CD14-positive monocyte (primary cell): ENCODE measurements around the gene MTG2. TPM values are rescaled to one million over a fixed set of nuclear protein-coding genes. Genes with fewer than 3 reads are reported as not detected.

Source experiments
- DNase-seq, 3 donors: peaks; one replicate each; pipeline ENCODE4 v3.0.0-alpha.2; 2011 to 2022
- H2AFZ ChIP-seq: 2 replicates; pipeline ENCODE4 v1.6.0; 2012; ENCODE audit warnings: mild to moderate bottlenecking, low read depth, low read length, inconsistent platforms; ENCODE audit not compliant: insufficient read depth, poor library complexity, severe bottlenecking
- H3K27ac ChIP-seq, 2 donors: 1 replicate in 1 of 2; 2 replicates in 1 of 2; pipeline ENCODE4 v1.5.1; 2012 to 2013; ENCODE audit warnings: low read length in 2 of 2, control low read depth in 1 of 2, inconsistent platforms in 1 of 2, low read depth in 1 of 2, mild to moderate bottlenecking in 1 of 2
- H3K27me3 ChIP-seq, 2 donors: one replicate each; pipeline versions ENCODE4 v1.6.0 to v1.6.1; 2011 to 2013; ENCODE audit warnings: low read length in 2 of 2; ENCODE audit not compliant: control insufficient read depth in 2 of 2, insufficient read depth in 2 of 2
- H3K36me3 ChIP-seq, 2 donors: replicated peaks in 1 of 2; 1 replicate in 1 of 2; 2 replicates in 1 of 2; pipeline versions ENCODE4 v1.5.1 to v1.6.1; 2012 to 2013; ENCODE audit warnings: low read length in 2 of 2, control low read depth in 1 of 2, inconsistent platforms in 1 of 2, mild to moderate bottlenecking in 1 of 2; ENCODE audit not compliant: insufficient read depth in 2 of 2, control insufficient read depth in 1 of 2
- H3K4me1 ChIP-seq, 2 donors: 1 replicate in 1 of 2; 2 replicates in 1 of 2; pipeline versions ENCODE4 v1.5.1 to v1.6.1; 2012 to 2013; ENCODE audit warnings: low read length in 2 of 2, control low read depth in 1 of 2, inconsistent platforms in 1 of 2, mild to moderate bottlenecking in 1 of 2, moderate library complexity in 1 of 2; ENCODE audit not compliant: insufficient read depth in 2 of 2, control insufficient read depth in 1 of 2
- H3K4me2 ChIP-seq: replicated peaks from 2 replicates; pipeline ENCODE3; 2012; ENCODE audit warnings: low read length, moderate library complexity, mild to moderate bottlenecking; ENCODE audit not compliant: poor library complexity, severe bottlenecking; ENCODE audit errors: extremely low read depth
- H3K4me3 ChIP-seq, 3 experiments: fragments of 200-600 bp in 1 of 3; sonication (generic) in 1 of 3; replicated peaks in 1 of 3; 1 replicate in 2 of 3; 2 replicates in 1 of 3; pipeline ENCODE4 v1.5.1; 2011 to 2013; ENCODE audit warnings: low read length in 3 of 3, mild to moderate bottlenecking in 3 of 3, control low read depth in 2 of 3, low read depth in 2 of 3, inconsistent platforms in 1 of 3, moderate library complexity in 1 of 3
- H3K79me2 ChIP-seq: 2 replicates; pipeline ENCODE4 v1.6.0; 2012; ENCODE audit warnings: mild to moderate bottlenecking, control low read depth, inconsistent platforms, low read length, moderate library complexity; ENCODE audit not compliant: insufficient read depth
- H3K9ac ChIP-seq: 2 replicates; pipeline ENCODE4 v1.6.0; 2017; ENCODE audit warnings: low read length, mild to moderate bottlenecking; ENCODE audit not compliant: insufficient read depth, poor library complexity, severe bottlenecking
- H3K9me3 ChIP-seq, 2 donors: replicated peaks in 1 of 2; 1 replicate in 1 of 2; 2 replicates in 1 of 2; pipeline versions ENCODE4 v1.5.1 to v1.6.1; 2012 to 2013; ENCODE audit warnings: low read length in 2 of 2, control low read depth in 1 of 2; ENCODE audit not compliant: control insufficient read depth in 1 of 2, insufficient read depth in 1 of 2
- H4K20me1 ChIP-seq: 2 replicates; pipeline ENCODE4 v1.6.0; 2012; ENCODE audit warnings: mild to moderate bottlenecking, low read length, control low read depth, moderate library complexity; ENCODE audit not compliant: insufficient read depth
- H3K27ac Mint-ChIP-seq, 7 donors: one replicate each; pipeline ENCODE4 v1.8.0; 2020; ENCODE audit warnings: mild to moderate bottlenecking in 7 of 7, mixed read lengths in 7 of 7, moderate library complexity in 6 of 7, inconsistent platforms in 2 of 7
- H3K27me3 Mint-ChIP-seq, 3 donors: one replicate each; pipeline ENCODE4 v1.8.0; 2021 to 2022; ENCODE audit warnings: low read depth in 3 of 3, mild to moderate bottlenecking in 3 of 3, mixed read lengths in 3 of 3, moderate library complexity in 3 of 3, inconsistent platforms in 1 of 3
- H3K36me3 Mint-ChIP-seq, 2 donors: one replicate each; pipeline ENCODE4 v1.8.0; 2020; ENCODE audit warnings: mixed read lengths in 2 of 2, inconsistent platforms in 1 of 2, mild to moderate bottlenecking in 1 of 2
- H3K4me1 Mint-ChIP-seq: one replicate; pipeline ENCODE4 v1.8.0; 2020; ENCODE audit warnings: mild to moderate bottlenecking, mixed read lengths
- H3K4me3 Mint-ChIP-seq, 2 donors: one replicate each; pipeline ENCODE4 v1.8.0; 2020; ENCODE audit warnings: mild to moderate bottlenecking in 2 of 2, mixed read lengths in 2 of 2, moderate library complexity in 1 of 2
- H3K9me3 Mint-ChIP-seq, 7 donors: one replicate each; pipeline ENCODE4 v1.8.0; 2020 to 2022; ENCODE audit warnings: mixed read lengths in 7 of 7, mild to moderate bottlenecking in 6 of 7, moderate library complexity in 6 of 7, inconsistent platforms in 2 of 7
- WGBS: methylation state at CpG from one replicate; pipeline ENCODE4 v1.1.5; 2013; ENCODE audit warnings: missing lambda C conversion rate; ENCODE audit not compliant: insufficient coverage; 5-methylcytosine and 5-hydroxymethylcytosine counted together
- intact Hi-C, 2 donors: fragments of 100-400 bp; cut with micrococcal nuclease; formaldehyde crosslinking; loops; one replicate each; pipeline versions ENCODE4 v1.15.0 to v1.15.1; 2023
- polyA plus RNA-seq, 3 donors: library from polyadenylated mRNA; depleted of rRNA in 1 of 3; unstranded in 2 of 3; stranded (reverse) in 1 of 3; fragments of 300-500 nt in 2 of 3; fragments of >200 nt in 1 of 3; fragmentation: Illumina TruSeq in 2 of 3; gene quantifications; 1 replicate in 2 of 3; 2 replicates in 1 of 3; pipeline ENCODE4 v1.2.3, GENCODE V29; 2012 to 2021
- TF ChIP-seq, protein P1 (sequence below): fragments of 200-600 bp; IDR thresholded peaks from one replicate; pipeline ENCODE4 v1.8.0; 2022; ENCODE audit warnings: antibody characterized with exemption, mild to moderate bottlenecking

The MTG2 gene
- polyA plus RNA-seq, 3 donors: 10.8 to 16.1 (median 14.9) TPM

DNA sequence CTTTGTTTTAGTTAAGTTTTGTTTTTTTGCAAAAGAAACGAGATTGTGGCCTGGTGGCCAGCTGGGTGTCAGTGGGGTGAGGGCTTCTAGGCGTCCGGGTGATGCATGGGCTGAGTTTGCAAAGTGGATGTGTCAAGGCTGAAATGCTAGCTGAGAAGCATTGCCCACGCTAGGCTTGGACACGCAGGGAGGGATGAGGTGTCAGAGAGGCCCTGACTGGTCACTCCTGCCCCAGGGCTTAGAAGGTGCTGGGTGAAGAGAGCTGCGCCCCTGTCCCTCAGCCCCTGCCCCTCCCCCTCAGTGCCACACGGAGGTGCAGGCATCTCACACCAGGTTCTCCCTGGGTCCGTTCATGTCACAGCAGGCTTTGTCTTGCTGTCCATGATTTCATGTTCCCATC is 63.6 kb downstream of the MTG2 start:
- Histone ChIP-seq H3K4me3 (no peak overlapping the region), H4K20me1 (peaks cover 100% of the 10 kb centered on the region), H3K9ac (no peak overlapping the region), H3K4me2 (no peak overlapping the region), H3K9me3 (no peaks in the 10 kb centered on the region), H3K27me3 (no peaks in the 10 kb centered on the region), H3K4me1 (peaks cover 3 to 5% of the 10 kb centered on the region in 2 donors), H3K36me3 (peaks cover 18 to 38% of the 10 kb centered on the region in 2 donors), H3K27ac (no peak overlapping the region), H2AFZ (no peak overlapping the region), H3K79me2 (peaks cover 90% of the 10 kb centered on the region)
- Mint-ChIP-seq H3K36me3 (peaks cover 28 to 40% of the 10 kb centered on the region in 2 donors), H3K27ac (peak overlapping the region in 1 of 7 donors; percentile 57), H3K9me3 (no peaks in the 10 kb centered on the region), H3K4me3 (no peak overlapping the region), H3K4me1 (peaks cover 21% of the 10 kb centered on the region), H3K27me3 (peaks cover 0 to 4% (median 0%) of the 10 kb centered on the region in 3 donors)
- TF ChIP-seq, protein P1, sequence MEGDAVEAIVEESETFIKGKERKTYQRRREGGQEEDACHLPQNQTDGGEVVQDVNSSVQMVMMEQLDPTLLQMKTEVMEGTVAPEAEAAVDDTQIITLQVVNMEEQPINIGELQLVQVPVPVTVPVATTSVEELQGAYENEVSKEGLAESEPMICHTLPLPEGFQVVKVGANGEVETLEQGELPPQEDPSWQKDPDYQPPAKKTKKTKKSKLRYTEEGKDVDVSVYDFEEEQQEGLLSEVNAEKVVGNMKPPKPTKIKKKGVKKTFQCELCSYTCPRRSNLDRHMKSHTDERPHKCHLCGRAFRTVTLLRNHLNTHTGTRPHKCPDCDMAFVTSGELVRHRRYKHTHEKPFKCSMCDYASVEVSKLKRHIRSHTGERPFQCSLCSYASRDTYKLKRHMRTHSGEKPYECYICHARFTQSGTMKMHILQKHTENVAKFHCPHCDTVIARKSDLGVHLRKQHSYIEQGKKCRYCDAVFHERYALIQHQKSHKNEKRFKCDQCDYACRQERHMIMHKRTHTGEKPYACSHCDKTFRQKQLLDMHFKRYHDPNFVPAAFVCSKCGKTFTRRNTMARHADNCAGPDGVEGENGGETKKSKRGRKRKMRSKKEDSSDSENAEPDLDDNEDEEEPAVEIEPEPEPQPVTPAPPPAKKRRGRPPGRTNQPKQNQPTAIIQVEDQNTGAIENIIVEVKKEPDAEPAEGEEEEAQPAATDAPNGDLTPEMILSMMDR: no peak
- DNase-seq: no peak
- WGBS: 95% methylated on average over 7 of the region's 8 CpGs
- intact Hi-C loops: no loop called here

DNA sequence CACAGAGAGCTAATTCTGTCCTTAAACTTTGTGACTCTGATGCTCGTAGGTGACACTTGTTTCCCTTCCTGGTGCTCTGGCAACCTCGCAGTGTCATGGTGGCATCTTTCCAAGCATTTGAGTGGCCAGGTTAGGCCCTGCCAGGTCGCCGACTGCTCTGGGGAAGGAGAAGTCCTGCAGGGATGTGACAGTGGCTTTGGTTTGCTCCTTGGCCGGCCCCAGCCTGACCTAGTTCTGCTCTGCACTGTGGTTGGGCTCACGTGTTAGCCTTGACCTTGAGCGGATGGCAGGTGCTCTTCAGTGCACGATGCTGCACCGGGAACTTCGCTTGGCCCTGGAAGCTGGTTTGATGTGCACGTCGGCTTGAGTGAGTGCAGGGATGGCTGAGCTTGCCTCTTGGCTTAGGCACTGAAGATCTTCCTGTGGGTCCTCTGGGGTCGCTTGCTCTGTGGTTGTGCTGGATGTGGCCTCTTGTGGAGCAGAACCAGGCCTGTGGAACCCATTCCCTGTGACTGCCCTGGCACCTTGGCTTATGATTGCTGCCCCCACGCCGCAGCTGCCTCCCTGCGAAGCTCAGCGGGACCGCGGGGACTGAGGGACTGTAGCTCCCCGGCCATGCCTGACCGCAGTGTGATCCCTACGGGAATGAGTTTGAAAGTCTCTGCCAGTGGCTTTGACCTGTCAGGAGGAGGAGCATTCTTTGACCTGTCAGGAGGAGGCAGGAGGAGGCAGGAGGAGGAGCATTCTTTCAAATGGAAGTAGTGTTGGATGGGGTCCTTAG is 64.2 kb downstream of the MTG2 start:
- no peak overlapping the region for H3K4me2 ChIP-seq
- Mint-ChIP-seq H3K4me3 (no peak overlapping the region), H3K36me3 (peaks cover 23 to 34% of the 10 kb centered on the region in 2 donors), H3K27me3 (peaks cover 0 to 4% (median 2%) of the 10 kb centered on the region in 3 donors), H3K27ac (peak overlapping the region in 1 of 7 donors; percentile 40), H3K4me1 (peaks cover 15% of the 10 kb centered on the region), H3K9me3 (no peaks in the 10 kb centered on the region)
- H2AFZ ChIP-seq: no peak overlapping the region
- H3K79me2 ChIP-seq: peaks cover 90% of the 10 kb centered on the region
- H3K9ac ChIP-seq: no peak overlapping the region
- H3K27ac ChIP-seq: no peak overlapping the region
- TF ChIP-seq, protein P1: no peak
- H3K4me1 ChIP-seq: no peaks in the 10 kb centered on the region
- H4K20me1 ChIP-seq: peaks cover 100% of the 10 kb centered on the region
- H3K27me3 ChIP-seq: no peaks in the 10 kb centered on the region
- H3K4me3 ChIP-seq: no peak overlapping the region
- peaks cover 16 to 33% of the 10 kb centered on the region in 2 donors for H3K36me3 ChIP-seq
- DNase-seq: no peak
- WGBS: 93% methylated on average over 20 of the region's 22 CpGs
- intact Hi-C loops: no loop called here
- no peaks in the 10 kb centered on the region for H3K9me3 ChIP-seq
